Measurements from ENCODE around the gene LRP1. TPM values are rescaled to one million over a fixed set of nuclear protein-coding genes. Genes with fewer than 3 reads are reported as not detected.

The LRP1 gene
- total RNA-seq, 1 donor from 2014 or later = 24.5 TPM

DNA sequence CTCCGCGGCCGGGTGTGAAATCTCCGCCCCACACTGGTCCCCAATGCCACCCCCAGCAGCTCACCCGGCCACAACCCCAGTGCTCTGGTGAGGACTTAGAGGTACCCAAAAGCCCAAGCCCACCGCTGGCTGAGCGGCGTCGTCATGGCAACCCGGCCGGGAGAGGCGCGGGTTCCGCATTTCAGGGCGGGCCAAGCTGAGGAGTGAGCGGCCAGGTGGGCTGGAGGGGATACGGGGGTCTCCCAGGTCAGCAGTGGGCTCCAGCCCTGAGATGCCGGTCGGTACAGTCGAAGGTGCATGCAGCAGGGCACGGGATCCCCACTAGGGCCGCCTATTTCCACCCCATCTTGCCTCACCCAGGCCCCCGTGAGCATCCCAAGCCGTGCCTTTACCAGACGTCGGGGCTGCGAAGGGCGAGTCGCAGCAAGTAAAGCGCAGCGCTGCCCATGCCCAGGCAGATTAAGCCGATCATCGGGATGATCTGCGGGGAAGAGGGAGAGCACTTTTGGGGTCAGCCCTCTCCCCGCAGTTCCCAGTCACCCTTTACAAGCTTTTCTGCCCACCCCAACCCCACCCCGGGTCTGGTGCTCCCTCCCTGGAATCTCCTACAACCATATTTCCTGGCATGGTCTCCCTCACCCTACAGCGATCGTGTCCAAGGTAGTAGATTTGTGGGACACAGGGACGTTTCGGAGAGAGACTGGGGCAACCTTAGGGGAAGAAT is 108.1 kb downstream of the LRP1 start:
- no peaks in the 10 kb centered on the region for H3K27me3 ChIP-seq (ENCODE audit: control insufficient read depth, insufficient read depth, low read length)
- FAIRE-seq (no peak), DNase-seq (ENCODE audit: low read depth) (no peak)
- no peak for TF ChIP-seq CTCF (IDR thresholded peaks at IDR 0.05; ENCODE audit: insufficient read depth, low read length, severe bottlenecking)
- no peak overlapping the region for H3K4me3 ChIP-seq (ENCODE audit: low read depth, low read length)
- peaks cover 31% of the 10 kb centered on the region for H3K36me3 ChIP-seq (ENCODE audit: control insufficient read depth, insufficient read depth, low read length)

DNA sequence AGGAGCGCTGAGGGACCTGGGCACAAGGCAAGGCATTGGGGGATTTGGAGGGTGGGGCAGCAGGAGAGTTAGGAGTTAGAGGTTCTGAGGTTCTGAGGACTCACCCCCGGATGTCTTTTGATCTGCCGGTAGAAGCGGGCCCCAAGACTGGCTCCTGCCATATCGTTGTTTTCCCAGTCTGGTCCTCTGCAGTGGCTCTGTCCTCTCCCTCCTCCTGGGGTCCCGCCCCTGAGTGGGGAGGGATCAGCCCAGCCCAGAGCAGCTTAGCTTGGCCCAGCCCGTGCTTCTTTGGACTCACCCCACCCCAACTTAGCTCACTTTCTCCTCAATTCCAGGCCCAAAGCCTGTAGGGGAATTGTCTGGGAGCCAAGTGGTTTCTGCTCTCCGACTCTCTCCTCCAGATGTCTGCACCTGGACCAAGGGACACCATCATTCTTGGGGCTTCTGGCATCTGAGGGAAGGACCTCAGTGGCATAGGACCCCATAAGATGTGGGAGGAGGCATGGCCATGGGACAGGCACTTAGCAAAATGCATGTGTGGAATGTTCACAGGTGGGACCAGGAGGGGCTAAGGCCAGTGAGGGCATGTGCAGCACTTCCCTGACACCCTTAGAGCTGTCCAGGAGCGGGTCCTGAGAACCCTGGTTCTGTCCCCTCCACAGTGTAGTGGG is 108.8 kb downstream of the LRP1 start:
- no peak for DNase-seq (ENCODE audit: low read depth)
- H3K4me3 ChIP-seq (ENCODE audit: low read depth, low read length) = no peak overlapping the region
- H3K36me3 ChIP-seq (ENCODE audit: control insufficient read depth, insufficient read depth, low read length) = peaks cover 25% of the 10 kb centered on the region
- no peak for TF ChIP-seq CTCF (IDR thresholded peaks at IDR 0.05; ENCODE audit: insufficient read depth, low read length, severe bottlenecking)
- no peak for FAIRE-seq
- H3K27me3 ChIP-seq (ENCODE audit: control insufficient read depth, insufficient read depth, low read length) = peaks cover 3% of the 10 kb centered on the region

DNA sequence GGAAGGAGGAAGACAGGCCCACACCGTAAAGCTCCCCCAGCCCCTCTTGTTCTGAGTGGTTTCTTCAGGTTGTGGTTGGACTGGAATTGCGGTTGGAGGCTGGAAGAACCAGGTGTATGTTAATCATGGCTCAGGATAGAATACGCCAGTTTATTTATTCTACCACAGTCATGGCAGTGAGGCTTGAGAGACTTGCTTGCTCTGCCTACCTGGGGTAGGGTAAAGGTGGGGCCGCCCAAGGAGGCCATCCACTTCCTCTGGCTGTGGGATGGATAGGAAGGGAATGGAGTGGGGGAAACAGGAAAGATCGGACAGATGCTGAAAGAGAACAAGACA is 109.3 kb downstream of the LRP1 start:
- H3K27me3 ChIP-seq (ENCODE audit: control insufficient read depth, insufficient read depth, low read length) = peaks cover 6% of the 10 kb centered on the region
- H3K36me3 ChIP-seq (ENCODE audit: control insufficient read depth, insufficient read depth, low read length) = peaks cover 21% of the 10 kb centered on the region
- TF ChIP-seq CTCF (IDR thresholded peaks at IDR 0.05; ENCODE audit: insufficient read depth, low read length, severe bottlenecking) = no peak
- H3K4me3 ChIP-seq (ENCODE audit: low read depth, low read length) = no peak overlapping the region
- peak; percentile 45 for DNase-seq (ENCODE audit: low read depth)
- FAIRE-seq = no peak

DNA sequence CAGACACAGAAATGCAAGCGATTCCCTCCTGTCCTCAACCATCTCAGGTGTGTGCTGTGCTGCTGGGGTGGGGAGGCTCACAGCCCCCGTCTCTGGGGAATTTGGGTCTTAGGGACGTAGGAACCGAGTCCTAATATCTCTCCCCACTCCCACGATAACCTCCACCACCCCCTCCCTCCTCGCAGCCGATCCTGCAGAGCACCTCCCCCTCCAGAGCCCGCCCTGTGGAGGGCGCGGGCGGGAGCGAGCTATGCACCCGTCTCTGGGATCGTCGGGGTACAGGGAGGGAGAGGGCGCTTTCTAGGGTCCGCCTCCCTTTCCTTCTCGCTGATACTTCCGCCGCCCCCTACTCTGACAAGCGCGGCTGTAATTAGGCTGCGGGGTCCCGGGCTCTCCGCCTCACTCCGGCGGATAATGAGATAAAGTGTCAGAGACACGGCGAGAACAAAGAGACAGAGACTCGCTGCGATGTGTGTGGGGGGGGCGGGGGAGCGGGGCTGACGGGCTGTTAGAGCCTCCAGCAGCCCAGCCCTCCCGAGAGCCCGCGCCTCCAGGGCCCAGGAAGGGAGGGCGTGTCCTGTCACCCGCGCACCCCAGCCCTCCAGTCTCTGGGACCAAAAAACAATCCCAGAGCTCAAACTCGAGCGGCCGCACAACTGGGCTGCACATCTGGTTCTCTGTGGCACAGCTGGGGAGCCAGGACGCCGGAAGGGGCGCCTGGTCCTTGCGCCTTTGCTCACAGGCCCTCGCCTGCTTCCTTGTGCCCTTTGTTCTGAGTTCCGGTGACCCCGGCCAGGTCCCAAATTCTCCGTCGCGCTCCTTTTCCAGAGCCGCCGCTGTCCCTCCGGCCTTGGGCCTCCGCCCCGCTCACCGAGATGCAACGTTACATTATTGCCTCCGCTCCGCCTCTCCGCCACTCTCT is 109.9 kb downstream of the LRP1 start:
- Histone ChIP-seq H3K27me3 (ENCODE audit: control insufficient read depth, insufficient read depth, low read length) (peaks cover 6% of the 10 kb centered on the region), H3K4me3 (ENCODE audit: low read depth, low read length) (peak overlapping the region; percentile 55), H3K36me3 (ENCODE audit: control insufficient read depth, insufficient read depth, low read length) (peaks cover 15% of the 10 kb centered on the region)
- DNase-seq (ENCODE audit: low read depth) (no peak), FAIRE-seq (no peak)
- TF ChIP-seq CTCF (IDR thresholded peaks at IDR 0.05; ENCODE audit: insufficient read depth, low read length, severe bottlenecking) = no peak

- DNase-seq (ENCODE audit: low read depth) = peak; percentile 59
- peaks cover 7% of the 10 kb centered on the region for H3K36me3 ChIP-seq (ENCODE audit: control insufficient read depth, insufficient read depth, low read length)
- no peak for FAIRE-seq
- TF ChIP-seq CTCF (IDR thresholded peaks at IDR 0.05; ENCODE audit: insufficient read depth, low read length, severe bottlenecking) = peak; percentile 100
- H3K27me3 ChIP-seq (ENCODE audit: control insufficient read depth, insufficient read depth, low read length) = peaks cover 6% of the 10 kb centered on the region
- peak overlapping the region; percentile 55 for H3K4me3 ChIP-seq (ENCODE audit: low read depth, low read length)
Measured at GRCh38 chr12:57238854-57239554, 110.7 kb downstream of the LRP1 start.

Measured in bronchial epithelial cell (primary cell).